ENCODE measurements around the gene GOLGA6A.
A peak's percentile ranks its signal among the peaks of the same experiment; 100 is the strongest.
"Not testable (repeated sequence)": the region's sequence is repeated elsewhere in the genome, so short reads cannot be mapped to it uniquely, and the experiment has no call there.

Gene GOLGA6A

DNA sequence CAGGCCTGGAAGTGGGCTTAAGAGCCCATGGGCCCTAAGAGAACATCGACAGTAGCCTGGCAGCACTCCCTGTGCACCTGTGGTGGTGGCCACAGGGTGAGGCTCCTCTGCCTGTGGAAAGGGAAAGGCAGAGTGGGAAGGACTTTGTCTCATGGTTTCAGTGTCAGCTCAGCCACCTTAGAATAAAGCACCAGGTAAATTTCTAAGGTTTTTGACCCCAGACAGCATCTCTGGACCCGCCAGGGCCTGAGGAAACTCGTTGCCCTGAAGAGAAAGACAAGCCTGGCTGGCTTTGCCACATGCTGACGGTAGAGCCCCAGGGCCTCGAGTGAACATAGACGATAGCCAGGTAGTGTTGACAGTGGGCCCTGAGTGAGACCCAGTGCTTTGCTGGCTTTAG lies 22.1 kb downstream of the GOLGA6A start:
- no peak for DNase-seq (ENCODE audit: low read depth in 2 of 2)
- H3K4me3 ChIP-seq (replicated peaks in 1 of 2; ENCODE audit: low read depth in 2 of 2, low read length in 2 of 2) = no peak overlapping the region
- TF ChIP-seq, protein P1, sequence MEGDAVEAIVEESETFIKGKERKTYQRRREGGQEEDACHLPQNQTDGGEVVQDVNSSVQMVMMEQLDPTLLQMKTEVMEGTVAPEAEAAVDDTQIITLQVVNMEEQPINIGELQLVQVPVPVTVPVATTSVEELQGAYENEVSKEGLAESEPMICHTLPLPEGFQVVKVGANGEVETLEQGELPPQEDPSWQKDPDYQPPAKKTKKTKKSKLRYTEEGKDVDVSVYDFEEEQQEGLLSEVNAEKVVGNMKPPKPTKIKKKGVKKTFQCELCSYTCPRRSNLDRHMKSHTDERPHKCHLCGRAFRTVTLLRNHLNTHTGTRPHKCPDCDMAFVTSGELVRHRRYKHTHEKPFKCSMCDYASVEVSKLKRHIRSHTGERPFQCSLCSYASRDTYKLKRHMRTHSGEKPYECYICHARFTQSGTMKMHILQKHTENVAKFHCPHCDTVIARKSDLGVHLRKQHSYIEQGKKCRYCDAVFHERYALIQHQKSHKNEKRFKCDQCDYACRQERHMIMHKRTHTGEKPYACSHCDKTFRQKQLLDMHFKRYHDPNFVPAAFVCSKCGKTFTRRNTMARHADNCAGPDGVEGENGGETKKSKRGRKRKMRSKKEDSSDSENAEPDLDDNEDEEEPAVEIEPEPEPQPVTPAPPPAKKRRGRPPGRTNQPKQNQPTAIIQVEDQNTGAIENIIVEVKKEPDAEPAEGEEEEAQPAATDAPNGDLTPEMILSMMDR (IDR thresholded peaks at IDR 0.05; ENCODE audit: low read depth, low read length) = no peak

GRCh38 chr15:74059050-74059833 lies 23.1 kb downstream of the GOLGA6A start:
- DNase-seq (ENCODE audit: low read depth in 2 of 2) = not testable (repeated sequence)

GRCh38 chr15:74056330-74056729 lies 26.0 kb downstream of the GOLGA6A start:
- H3K4me3 ChIP-seq (replicated peaks in 1 of 2; ENCODE audit: low read depth in 2 of 2, low read length in 2 of 2); DNase-seq (ENCODE audit: low read depth in 2 of 2): not testable (repeated sequence)

More at GRCh38 chr15:74059050-74059833, 23.1 kb downstream of the GOLGA6A start:
- not testable (repeated sequence) for H3K4me3 ChIP-seq (replicated peaks in 1 of 2; ENCODE audit: low read depth in 2 of 2, low read length in 2 of 2)

DNA sequence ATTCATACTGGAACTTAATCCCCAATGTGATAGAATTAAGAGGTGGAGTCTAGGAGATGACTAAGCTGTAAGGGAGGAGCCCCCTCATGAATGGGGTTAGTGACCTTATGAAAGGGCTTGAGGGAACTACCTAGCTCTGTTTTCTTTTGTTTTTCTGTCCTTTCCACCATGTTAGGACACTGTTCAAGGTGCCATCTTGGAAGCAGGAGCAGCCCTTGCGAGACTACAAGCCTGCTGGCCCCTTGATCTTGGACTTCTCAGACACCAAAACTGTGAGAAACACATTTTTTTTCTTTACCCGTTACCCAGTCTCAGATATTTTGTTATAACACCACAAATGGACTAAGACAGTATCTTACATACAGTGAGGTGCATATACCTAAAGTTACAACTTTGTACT lies 26.5 kb downstream of the GOLGA6A start:
- no peak overlapping the region for H3K4me3 ChIP-seq (replicated peaks in 1 of 2; ENCODE audit: low read depth in 2 of 2, low read length in 2 of 2)
- TF ChIP-seq, protein P1 (IDR thresholded peaks at IDR 0.05; ENCODE audit: low read depth, low read length) = no peak
- DNase-seq (ENCODE audit: low read depth in 2 of 2) = no peak

GRCh38 chr15:74053941-74054529 lies 28.3 kb downstream of the GOLGA6A start:
- no peak overlapping the region for H3K4me3 ChIP-seq (replicated peaks in 1 of 2; ENCODE audit: low read depth in 2 of 2, low read length in 2 of 2)

DNA sequence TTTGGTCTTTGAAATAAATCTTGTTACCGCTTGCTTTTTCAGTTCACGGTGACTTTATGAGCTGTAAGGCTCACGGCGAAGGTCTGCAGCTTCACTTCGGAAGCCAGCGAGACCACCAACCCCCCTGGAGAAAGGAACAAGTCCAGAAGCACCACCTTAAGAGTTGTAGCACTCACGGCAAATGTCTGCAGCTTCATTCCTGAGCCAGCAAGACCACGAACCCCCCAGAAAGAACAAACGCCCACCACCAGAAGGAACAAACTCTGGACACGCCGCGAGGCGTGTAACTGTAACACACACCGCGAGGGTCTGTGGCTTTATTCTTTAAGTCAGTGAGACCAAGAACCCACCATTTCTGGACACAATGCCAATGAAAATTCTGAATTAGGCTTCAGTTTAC lies 28.8 kb downstream of the GOLGA6A start:
- TF ChIP-seq, protein P1 (IDR thresholded peaks at IDR 0.05; ENCODE audit: low read depth, low read length) = no peak
- H3K4me3 ChIP-seq (replicated peaks in 1 of 2; ENCODE audit: low read depth in 2 of 2, low read length in 2 of 2) = no peak overlapping the region
- DNase-seq (ENCODE audit: low read depth in 2 of 2) = no peak

More at GRCh38 chr15:74053941-74054529, 28.3 kb downstream of the GOLGA6A start:
- DNase-seq (ENCODE audit: low read depth in 2 of 2) = peak; percentile 83 to 95
- TF ChIP-seq, protein P1 (IDR thresholded peaks at IDR 0.05; ENCODE audit: low read depth, low read length) = peak; percentile 71

DNA sequence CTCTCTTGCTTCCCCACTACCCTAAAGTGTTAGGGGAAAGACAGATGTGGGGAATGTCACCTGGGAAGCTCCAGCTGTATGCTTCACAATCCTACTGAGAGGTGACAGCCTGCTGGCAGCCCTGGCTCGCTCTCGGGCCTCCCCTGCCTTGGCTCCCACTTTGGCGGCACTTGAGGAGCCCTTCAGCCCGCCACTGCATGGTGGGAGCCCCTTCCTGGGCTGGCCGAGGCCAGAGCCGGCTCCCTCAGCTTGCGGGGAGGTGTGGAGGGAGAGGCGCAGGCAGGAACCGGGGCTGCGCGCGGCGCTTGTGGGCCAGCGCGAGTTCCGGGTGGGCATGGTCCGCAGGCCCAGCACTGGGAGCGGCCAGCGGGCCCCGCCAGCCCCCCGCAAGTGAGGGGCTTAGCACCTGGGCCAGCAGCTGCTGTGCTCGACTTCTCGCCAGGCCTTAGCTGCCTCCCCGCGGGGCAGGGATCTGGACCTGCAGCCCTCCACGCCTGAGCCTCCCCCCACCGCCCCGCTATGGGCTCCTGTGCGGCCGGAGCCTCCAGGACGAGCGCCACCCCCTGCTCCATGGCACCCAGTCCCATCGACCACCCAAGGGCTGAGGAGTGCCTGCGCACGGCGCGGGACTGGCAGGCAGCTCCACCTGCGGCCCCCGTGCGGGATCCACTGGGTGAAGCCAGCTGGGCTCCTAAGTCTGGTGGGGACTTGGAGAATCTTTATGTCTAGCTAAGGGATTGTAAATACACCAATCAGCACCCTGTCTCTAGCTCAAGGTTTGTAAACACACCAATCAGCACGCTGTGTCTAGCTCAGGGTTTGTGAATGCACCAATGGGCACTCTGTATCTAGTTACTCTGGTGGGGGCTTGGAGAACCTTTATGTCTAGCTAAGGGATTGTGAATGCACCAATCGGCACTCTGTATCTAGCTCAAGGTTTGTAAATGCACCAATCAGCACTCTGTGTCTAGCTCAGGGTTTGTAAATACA lies 29.8 kb downstream of the GOLGA6A start:
- not testable (repeated sequence) for DNase-seq (ENCODE audit: low read depth in 2 of 2); H3K4me3 ChIP-seq (replicated peaks in 1 of 2; ENCODE audit: low read depth in 2 of 2, low read length in 2 of 2)

Data from cardiac fibroblast (primary cell).